Spinal cord (tissue), 10 donors: ENCODE measurements around the gene EXOC7. TPM values are rescaled to one million over a fixed set of nuclear protein-coding genes. Genes with fewer than 3 reads are reported as not detected.
"Not testable (repeated sequence)": the region's sequence is repeated elsewhere in the genome, so short reads cannot be mapped to it uniquely, and the experiment has no call there.

Source experiments
- DNase-seq, 6 donors: peaks; one replicate each; pipeline versions ENCODE4 v3.0.0 to v3.0.0-alpha.2; 2013 to 2015; ENCODE audit warnings: low spot score in 6 of 6, low read depth in 4 of 6
- H3K27ac ChIP-seq: one replicate; pipeline ENCODE4 v1.5.1; 2013; ENCODE audit warnings: low read depth, low read length, control low read depth
- H3K27me3 ChIP-seq: one replicate; pipeline ENCODE4 v1.6.1; 2013; ENCODE audit warnings: low read length; ENCODE audit not compliant: control insufficient read depth, insufficient read depth
- H3K36me3 ChIP-seq: one replicate; pipeline ENCODE4 v1.6.1; 2013; ENCODE audit warnings: low read length; ENCODE audit not compliant: control insufficient read depth, insufficient read depth
- H3K4me1 ChIP-seq: one replicate; pipeline ENCODE4 v1.6.1; 2013; ENCODE audit warnings: low read length; ENCODE audit not compliant: control insufficient read depth, insufficient read depth
- H3K4me3 ChIP-seq: one replicate; pipeline ENCODE4 v1.5.1; 2013; ENCODE audit warnings: low read depth, low read length, control low read depth
- H3K9me3 ChIP-seq: one replicate; pipeline ENCODE4 v1.6.1; 2013; ENCODE audit warnings: low read length; ENCODE audit not compliant: control insufficient read depth, insufficient read depth
- WGBS: methylation state at CpG from one replicate; pipeline ENCODE4 v1.1.5; 2013; ENCODE audit warnings: missing lambda C conversion rate; ENCODE audit not compliant: insufficient coverage; 5-methylcytosine and 5-hydroxymethylcytosine counted together
- polyA plus RNA-seq, 2 donors: library from polyadenylated mRNA; unstranded; fragments of 120-200 nt; gene quantifications; one replicate each; pipeline ENCODE4 v1.2.1, GENCODE V29; 2013; ENCODE audit not compliant: insufficient read length in 2 of 2
- total RNA-seq, 2 donors: library from RNA; depleted of rRNA in 1 of 2; stranded (reverse); fragments of 120-200 nt in 1 of 2; fragments of >200 nt in 1 of 2; gene quantifications; one replicate each; pipeline versions ENCODE4 v1.2.3 to v1.2.4, GENCODE V29; 2013 to 2014
- donor health status: healthy.

Gene EXOC7
- total and polyA plus RNA-seq, 4 donors, result 84.7 to 172 (median 165) TPM

GRCh38 chr17:76082326-76083251 lies 21.0 kb downstream of the EXOC7 start:
- 68% methylated on average over 15 of the region's 20 CpGs for WGBS
- Histone ChIP-seq H3K4me1 (peaks cover 33% of the 10 kb centered on the region), H3K36me3 (peaks cover 65% of the 10 kb centered on the region), H3K27ac (no peak overlapping the region), H3K4me3 (no peak overlapping the region), H3K9me3 (no peaks in the 10 kb centered on the region), H3K27me3 (peaks cover 23% of the 10 kb centered on the region)
- peak in 2 of 6 donors; percentile 53 to 56 for DNase-seq

GRCh38 chr17:76081295-76082210 lies 22.0 kb downstream of the EXOC7 start:
- no peak for DNase-seq
- Histone ChIP-seq H3K4me3 (no peak overlapping the region), H3K27ac (no peak overlapping the region), H3K27me3 (peaks cover 34% of the 10 kb centered on the region), H3K9me3 (no peaks in the 10 kb centered on the region), H3K36me3 (peaks cover 54% of the 10 kb centered on the region), H3K4me1 (peaks cover 42% of the 10 kb centered on the region)
- 81% methylated on average over 24 of the region's 27 CpGs for WGBS

GRCh38 chr17:76080768-76081287 lies 22.8 kb downstream of the EXOC7 start:
- peaks cover 49% of the 10 kb centered on the region for H3K4me1 ChIP-seq
- no peaks in the 10 kb centered on the region for H3K9me3 ChIP-seq
- H3K27ac ChIP-seq, result no peak overlapping the region
- H3K4me3 ChIP-seq, result no peak overlapping the region
- WGBS, result 70% methylated on average over 2 of the region's 6 CpGs
- peak in 1 of 6 donors; percentile 18 for DNase-seq
- H3K36me3 ChIP-seq, result peaks cover 47% of the 10 kb centered on the region
- H3K27me3 ChIP-seq, result peaks cover 41% of the 10 kb centered on the region

DNA sequence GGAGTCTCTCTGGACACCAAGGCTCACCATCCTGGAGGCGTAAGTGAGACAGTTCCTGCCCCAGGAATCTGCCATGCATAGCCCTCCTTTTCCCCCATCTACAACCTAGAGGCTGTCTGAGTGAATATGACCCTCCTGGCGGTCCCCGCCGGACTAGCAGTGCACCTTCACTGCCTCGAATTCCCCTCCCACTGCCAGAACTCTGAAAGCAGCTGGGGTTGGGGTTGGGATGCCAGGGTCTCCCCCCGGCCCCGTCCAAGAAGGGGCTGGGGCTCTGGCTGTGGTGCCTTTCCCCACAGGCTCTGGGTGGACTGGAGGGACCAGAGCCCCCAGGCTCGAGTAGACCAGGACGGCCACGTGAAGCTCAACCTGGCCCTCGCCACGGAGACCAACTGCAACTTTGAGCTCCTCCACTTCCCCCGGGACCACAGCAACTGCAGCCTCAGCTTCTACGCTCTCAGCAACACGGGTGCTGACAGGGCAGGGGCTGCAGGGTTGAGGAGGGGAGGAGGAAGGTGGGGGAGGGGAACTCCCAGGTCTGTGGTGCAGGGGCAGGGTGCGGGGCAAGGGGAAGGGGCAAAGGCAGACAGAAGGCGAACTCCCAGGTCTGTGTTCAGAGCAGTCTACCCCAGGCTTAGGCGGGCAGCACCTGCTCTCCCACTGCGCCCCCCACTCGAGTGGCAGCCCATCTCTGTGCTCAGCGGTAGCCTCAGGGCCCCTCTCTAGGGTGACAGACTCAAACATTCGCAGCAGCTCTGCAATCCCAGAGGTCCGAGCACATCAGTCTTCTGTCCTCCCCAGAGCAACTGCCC lies 23.4 kb downstream of the EXOC7 start:
- H3K9me3 ChIP-seq, result no peaks in the 10 kb centered on the region
- H3K27me3 ChIP-seq, result peaks cover 48% of the 10 kb centered on the region
- peak in 1 of 6 donors; percentile 69 for DNase-seq
- no peak overlapping the region for H3K4me3 ChIP-seq
- WGBS, result 2% methylated on average over 14 of the region's 23 CpGs
- H3K36me3 ChIP-seq, result peaks cover 40% of the 10 kb centered on the region
- H3K4me1 ChIP-seq, result peaks cover 56% of the 10 kb centered on the region
- no peak overlapping the region for H3K27ac ChIP-seq

DNA sequence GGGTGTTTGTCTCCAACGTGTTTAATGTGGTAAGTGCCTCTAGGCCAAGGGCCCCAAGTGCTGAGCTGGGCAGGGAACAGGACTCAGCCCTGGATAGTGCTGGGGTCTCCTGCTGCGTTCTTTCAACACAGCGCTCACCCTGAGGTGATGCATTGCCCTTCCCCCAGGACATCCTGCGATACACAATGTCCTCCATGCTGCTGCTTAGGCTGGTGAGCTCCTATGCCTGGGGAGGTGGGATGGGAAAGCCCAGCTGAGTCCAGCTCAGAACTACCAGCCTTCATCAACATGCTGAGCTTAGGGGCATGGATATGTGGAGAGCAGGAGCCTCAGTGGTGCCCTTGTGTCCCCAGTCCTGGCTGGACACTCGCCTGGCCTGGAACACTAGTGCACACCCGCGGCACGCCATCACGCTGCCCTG lies 24.0 kb downstream of the EXOC7 start:
- Histone ChIP-seq H3K4me1 (peaks cover 61% of the 10 kb centered on the region), H3K27me3 (peaks cover 54% of the 10 kb centered on the region), H3K27ac (no peak overlapping the region), H3K9me3 (no peaks in the 10 kb centered on the region), H3K4me3 (no peak overlapping the region), H3K36me3 (peaks cover 34% of the 10 kb centered on the region)
- WGBS, result 44% methylated on average over 8 of the region's 9 CpGs
- DNase-seq, result peak in 1 of 6 donors; percentile 19

DNA sequence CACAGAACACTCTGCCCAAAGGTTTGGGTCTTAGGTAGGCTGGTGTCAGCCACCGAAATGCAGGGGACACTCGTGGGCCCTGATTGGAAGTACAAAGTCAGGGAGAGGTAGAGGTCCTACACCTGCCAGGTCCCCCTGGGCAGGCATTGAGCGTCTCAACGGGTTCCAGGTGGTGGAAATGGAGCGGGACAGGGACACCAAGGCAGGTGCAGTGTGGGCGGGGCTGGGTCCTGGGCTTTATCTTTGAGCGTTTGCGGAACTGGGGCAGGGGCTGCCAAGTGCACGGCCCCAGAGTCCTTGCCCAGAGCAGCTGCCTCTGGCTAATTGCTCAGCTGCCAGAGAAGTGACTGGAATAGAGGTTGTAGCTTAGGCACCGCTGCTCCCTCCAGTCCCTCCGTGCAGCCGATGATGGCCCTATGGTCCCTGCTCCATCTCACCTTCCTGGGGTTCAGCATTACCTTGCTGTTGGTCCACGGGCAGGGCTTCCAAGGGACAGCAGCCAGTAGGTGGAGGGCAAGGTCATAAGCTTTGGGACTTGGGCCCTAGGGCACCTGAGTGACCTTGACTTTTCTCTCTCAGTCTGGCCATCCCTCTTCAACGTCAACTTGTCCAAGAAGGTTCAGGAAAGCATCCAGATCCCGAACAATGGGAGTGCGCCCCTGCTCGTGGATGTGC lies 24.6 kb downstream of the EXOC7 start, which contains the start of gene ZACN:
TSS of gene ZACN (plus strand) at position 323 of the 675 bp plus-strand sequence. CDS start at position 406, 83 bp downstream.
- H3K27me3 ChIP-seq, result peaks cover 59% of the 10 kb centered on the region
- H3K27ac ChIP-seq, result no peak within 1 kb of the TSS
- peaks cover 29% of the 10 kb centered on the region for H3K36me3 ChIP-seq
- DNase-seq, result no peak
- H3K9me3 ChIP-seq, result no peaks in the 10 kb centered on the region
- H3K4me1 ChIP-seq, result peaks cover 65% of the 10 kb centered on the region
- 64% methylated on average over 17 of the region's 17 CpGs for WGBS
- H3K4me3 ChIP-seq, result no peak within 1 kb of the TSS

- H3K4me1 ChIP-seq, result peaks cover 63% of the 10 kb centered on the region
- DNase-seq, H3K27ac ChIP-seq, H3K9me3 ChIP-seq, H3K4me3 ChIP-seq: not testable (repeated sequence)
- peaks cover 65% of the 10 kb centered on the region for H3K27me3 ChIP-seq
- peaks cover 22% of the 10 kb centered on the region for H3K36me3 ChIP-seq
- WGBS, result 81% methylated on average over 4 of the region's 5 CpGs
Observed at GRCh38 chr17:76078370-76078769, 25.2 kb downstream of the EXOC7 start.

- Histone ChIP-seq H3K4me3 (no peak overlapping the region), H3K27ac (no peak overlapping the region)
Observed at GRCh38 chr17:76077584-76078110, 25.9 kb downstream of the EXOC7 start.

More at GRCh38 chr17:76077584-76078110, 25.9 kb downstream of the EXOC7 start:
- H3K27me3 ChIP-seq, result peaks cover 66% of the 10 kb centered on the region
- DNase-seq, result peak in 1 of 6 donors; percentile 55
- no peaks in the 10 kb centered on the region for H3K9me3 ChIP-seq
- H3K36me3 ChIP-seq, result peaks cover 15% of the 10 kb centered on the region
- peaks cover 60% of the 10 kb centered on the region for H3K4me1 ChIP-seq
- 29% methylated on average over 9 of the region's 12 CpGs for WGBS
